HepG2 (cell line): Measurements from ENCODE around the gene SPHK1. TPM values are rescaled to one million over a fixed set of nuclear protein-coding genes. Genes with fewer than 3 reads are reported as not detected.

Experiments used
- CBFB ChIP-seq: sonication (generic); formaldehyde crosslinking; IDR thresholded peaks from 2 replicates; pipeline ENCODE4 v1.4.0; 2020; ENCODE audit warnings: missing genetic modification reagents
- DNMT3B ChIP-seq: conservative IDR thresholded peaks from 2 replicates; pipeline ENCODE4 v1.6.1; 2016; ENCODE audit warnings: missing biosample characterization, control low read depth
- DZIP1 ChIP-seq: sonication (generic); formaldehyde crosslinking; IDR thresholded peaks from 2 replicates; pipeline ENCODE4 v1.5.0; 2020; ENCODE audit warnings: mild to moderate bottlenecking, missing genetic modification reagents
- GABPA ChIP-seq, 2 experiments: IDR thresholded peaks; 2 replicates each; pipeline ENCODE4 v1.6.1; 2011 to 2016; ENCODE audit warnings: low read depth in 2 of 2, low read length in 1 of 2, missing biosample characterization in 1 of 2, missing genetic modification characterization in 1 of 2
- HNF1B ChIP-seq: sonication (generic); formaldehyde crosslinking; IDR thresholded peaks from 2 replicates; pipeline ENCODE4 v1.5.1; 2020; ENCODE audit warnings: mild to moderate bottlenecking, moderate library complexity, missing genetic modification reagents
- KDM3A ChIP-seq: IDR thresholded peaks from 2 replicates; pipeline ENCODE4 v1.6.1; 2018; ENCODE audit warnings: low read depth, missing compliant biosample characterization
- PBX2 ChIP-seq: IDR thresholded peaks from 2 replicates; pipeline ENCODE4 v1.6.1; 2016; ENCODE audit warnings: control low read depth
- PTBP1 ChIP-seq: fragments of 200-400 bp; formaldehyde crosslinking; IDR thresholded peaks from 2 replicates; pipeline ENCODE4 v1.6.1; 2018; ENCODE audit warnings: low read length, low read depth; ENCODE audit not compliant: poor library complexity, severe bottlenecking
- RBM22 ChIP-seq: fragments of 200-400 bp; formaldehyde crosslinking; optimal IDR thresholded peaks from 2 replicates; pipeline ENCODE3; 2017; ENCODE audit warnings: mild to moderate bottlenecking, low read length, moderate library complexity
- SRY ChIP-seq: sonication (generic); formaldehyde crosslinking; IDR thresholded peaks from 2 replicates; pipeline ENCODE4 v1.8.0; 2022; ENCODE audit warnings: mild to moderate bottlenecking, missing genetic modification reagents
- XRCC5 ChIP-seq: fragments of 200-400 bp; formaldehyde crosslinking; optimal IDR thresholded peaks from 2 replicates; pipeline ENCODE3; 2017; ENCODE audit warnings: mild to moderate bottlenecking, low read length
- ZBTB10 ChIP-seq: sonication (generic); formaldehyde crosslinking; IDR thresholded peaks from 2 replicates; pipeline ENCODE4 v1.4.0; 2020; ENCODE audit warnings: missing genetic modification reagents, borderline replicate concordance
- ZBTB4 ChIP-seq: sonication (generic); formaldehyde crosslinking; IDR thresholded peaks from 2 replicates; pipeline ENCODE4 v1.4.0; 2020; ENCODE audit warnings: missing genetic modification reagents, mild to moderate bottlenecking, borderline replicate concordance
- ZNF234 ChIP-seq: sonication (generic); formaldehyde crosslinking; conservative IDR thresholded peaks from 2 replicates; pipeline ENCODE4 v1.5.1; 2020; ENCODE audit warnings: mild to moderate bottlenecking, missing genetic modification reagents
- ZNF317 ChIP-seq: sonication (generic); formaldehyde crosslinking; IDR thresholded peaks from 2 replicates; pipeline ENCODE4 v1.5.0; 2020; ENCODE audit warnings: mild to moderate bottlenecking, missing genetic modification reagents
- ZNF724P ChIP-seq: sonication (generic); formaldehyde crosslinking; IDR thresholded peaks from 2 replicates; pipeline ENCODE4 v1.8.0; 2022; ENCODE audit warnings: missing genetic modification reagents, borderline replicate concordance
- polyA plus RNA-seq, 8 experiments: library from polyadenylated mRNA; depleted of rRNA in 3 of 8; stranded (reverse) in 7 of 8; unstranded in 1 of 8; fragments of >200 nt; fragmentation: Illumina TruSeq in 4 of 8; extraction: Trizol in 4 of 8; gene quantifications; 2 replicates each; pipeline versions ENCODE4 v1.2.1 to v1.2.3, GENCODE V29; 2011 to 2016; ENCODE audit warnings: low read depth in 4 of 8, missing spikeins in 1 of 8, mixed read lengths in 1 of 8; ENCODE audit not compliant: insufficient read depth in 1 of 8
- total RNA-seq, 5 experiments: library from RNA; depleted of rRNA; stranded (reverse); fragments of >200 nt; fragmentation: Illumina TruSeq; extraction: Trizol; gene quantifications; 2 replicates each; pipeline ENCODE4 v1.2.3, GENCODE V29; 2016; ENCODE audit warnings: low read depth in 1 of 5

SPHK1 gene
- total and polyA plus RNA-seq, 2 of the 13 experiments (the other 11 are each of a cell fraction or from before 2014, with no cell fraction given), result 129 to 160 TPM

GRCh38 chr17:76383546-76384221, 725 bp upstream of the SPHK1 start (continued):
- TF ChIP-seq DZIP1 (CRISPR knock-in tag) (peak; percentile 43; the same call in 1 of the 2 replicates), HNF1B (peak; percentile 64; the same call in 1 of the 2 replicates), ZBTB10 (CRISPR knock-in tag) (peak; percentile 61; the same call in 1 of the 2 replicates), ZNF724P (peak; percentile 55; the same call in 1 of the 2 replicates), PBX2 (CRISPR knock-in tag) (0 out of 2 replicates have a peak, but pooled peaks have one; percentile 9), KDM3A (CRISPR knock-in tag) (0 out of 2 replicates have a peak, but pooled peaks have one; percentile 16), CBFB (peak; percentile 49; the same call in 1 of the 2 replicates), DNMT3B (CRISPR knock-in tag) (0 out of 2 replicates have a peak, but pooled peaks have one; percentile 21), RBM22 (peak; percentile 95), ZBTB4 (CRISPR knock-in tag) (peak; percentile 80; the same call in 1 of the 2 replicates), GABPA (IDR thresholded peaks at IDR 0.05; ENCODE audit: low read depth, low read length) (no peak), GABPA (CRISPR knock-in tag; IDR thresholded peaks at IDR 0.05; ENCODE audit: low read depth) (peak; percentile 28; the same call in 1 of the 2 replicates), SRY (0 out of 2 replicates have a peak, but pooled peaks have one; percentile 8), PTBP1 (peak; percentile 44), ZNF317 (CRISPR knock-in tag) (peak; percentile 64; the same call in 1 of the 2 replicates), ZNF234 (CRISPR knock-in tag) (peak; percentile 50), XRCC5 (peak; percentile 42)
